Measurements from ENCODE around the gene GNG7.
"Not testable (repeated sequence)": the region's sequence is repeated elsewhere in the genome, so short reads cannot be mapped to it uniquely, and the experiment has no call there.

GNG7 gene

DNA sequence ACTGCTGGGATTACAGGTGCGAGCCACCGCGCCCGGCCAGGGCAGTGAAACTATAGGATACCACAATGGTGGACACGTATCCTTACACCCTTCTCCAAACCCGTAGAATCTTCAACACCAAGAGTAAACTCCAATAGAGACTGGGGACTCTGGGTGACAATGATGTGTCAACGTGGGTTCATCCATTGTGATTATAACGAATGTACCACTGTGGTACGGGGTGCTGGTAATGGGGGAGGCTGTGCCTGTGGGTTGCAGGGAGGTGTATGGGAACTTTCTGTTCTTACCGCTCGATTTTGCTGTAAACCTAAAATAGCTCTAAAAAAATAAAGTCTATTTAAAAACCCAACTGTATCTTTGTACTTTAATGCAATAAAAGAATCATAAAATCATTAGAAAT is 11.6 kb downstream of the GNG7 start:
- no peak overlapping the region for H3K27ac ChIP-seq
- TF ChIP-seq, protein P1, sequence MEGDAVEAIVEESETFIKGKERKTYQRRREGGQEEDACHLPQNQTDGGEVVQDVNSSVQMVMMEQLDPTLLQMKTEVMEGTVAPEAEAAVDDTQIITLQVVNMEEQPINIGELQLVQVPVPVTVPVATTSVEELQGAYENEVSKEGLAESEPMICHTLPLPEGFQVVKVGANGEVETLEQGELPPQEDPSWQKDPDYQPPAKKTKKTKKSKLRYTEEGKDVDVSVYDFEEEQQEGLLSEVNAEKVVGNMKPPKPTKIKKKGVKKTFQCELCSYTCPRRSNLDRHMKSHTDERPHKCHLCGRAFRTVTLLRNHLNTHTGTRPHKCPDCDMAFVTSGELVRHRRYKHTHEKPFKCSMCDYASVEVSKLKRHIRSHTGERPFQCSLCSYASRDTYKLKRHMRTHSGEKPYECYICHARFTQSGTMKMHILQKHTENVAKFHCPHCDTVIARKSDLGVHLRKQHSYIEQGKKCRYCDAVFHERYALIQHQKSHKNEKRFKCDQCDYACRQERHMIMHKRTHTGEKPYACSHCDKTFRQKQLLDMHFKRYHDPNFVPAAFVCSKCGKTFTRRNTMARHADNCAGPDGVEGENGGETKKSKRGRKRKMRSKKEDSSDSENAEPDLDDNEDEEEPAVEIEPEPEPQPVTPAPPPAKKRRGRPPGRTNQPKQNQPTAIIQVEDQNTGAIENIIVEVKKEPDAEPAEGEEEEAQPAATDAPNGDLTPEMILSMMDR (conservative IDR thresholded peaks at IDR 0.05), result no peak

DNA sequence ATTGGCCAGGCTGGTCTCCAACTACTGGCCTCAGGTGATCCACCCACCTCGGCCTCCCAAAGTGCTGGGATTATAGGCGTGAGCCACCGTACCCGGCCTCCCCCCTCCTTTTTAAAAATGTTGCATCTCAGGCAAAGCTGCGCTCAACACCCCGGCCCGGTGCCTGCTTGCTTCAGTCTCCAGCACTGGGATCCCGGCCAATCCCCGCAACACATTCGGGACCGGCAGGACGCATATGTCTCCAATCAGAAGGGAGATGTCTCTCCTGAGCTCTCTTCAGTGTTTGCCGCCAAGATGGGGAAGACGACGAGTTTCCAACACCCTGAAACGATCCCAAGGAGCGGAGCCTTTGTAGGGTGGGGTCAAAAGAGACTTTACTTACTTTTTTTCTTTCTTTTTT is 16.1 kb downstream of the GNG7 start:
- TF ChIP-seq, protein P1 (conservative IDR thresholded peaks at IDR 0.05), result no peak
- H3K27ac ChIP-seq, result no peak overlapping the region

DNA sequence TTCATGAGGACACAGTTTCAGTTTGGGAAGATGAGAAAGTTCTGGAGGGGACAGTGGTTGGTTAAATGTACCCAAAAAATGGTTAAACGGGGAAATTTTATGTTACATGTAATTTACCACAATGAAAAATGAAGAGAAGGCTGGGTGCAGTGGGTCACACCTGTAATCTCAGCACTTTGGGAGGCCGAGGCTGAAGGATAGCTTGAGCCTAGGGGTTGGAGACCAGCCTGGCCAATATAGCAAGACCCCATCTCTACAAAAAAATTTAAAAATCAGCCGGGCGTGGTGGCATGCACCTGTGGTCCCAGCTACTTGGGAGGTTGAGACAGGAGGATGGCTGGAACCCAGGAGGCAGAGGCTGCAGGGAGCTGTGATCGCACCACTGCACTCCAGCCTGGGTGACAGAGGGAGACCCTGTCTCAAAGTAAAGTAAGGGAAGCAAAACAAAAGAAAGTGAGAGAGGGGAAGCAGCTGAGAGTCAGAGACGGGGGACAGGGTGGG is 17.2 kb downstream of the GNG7 start:
- H3K27ac ChIP-seq, result no peak overlapping the region
- TF ChIP-seq, protein P1 (conservative IDR thresholded peaks at IDR 0.05), result no peak

DNA sequence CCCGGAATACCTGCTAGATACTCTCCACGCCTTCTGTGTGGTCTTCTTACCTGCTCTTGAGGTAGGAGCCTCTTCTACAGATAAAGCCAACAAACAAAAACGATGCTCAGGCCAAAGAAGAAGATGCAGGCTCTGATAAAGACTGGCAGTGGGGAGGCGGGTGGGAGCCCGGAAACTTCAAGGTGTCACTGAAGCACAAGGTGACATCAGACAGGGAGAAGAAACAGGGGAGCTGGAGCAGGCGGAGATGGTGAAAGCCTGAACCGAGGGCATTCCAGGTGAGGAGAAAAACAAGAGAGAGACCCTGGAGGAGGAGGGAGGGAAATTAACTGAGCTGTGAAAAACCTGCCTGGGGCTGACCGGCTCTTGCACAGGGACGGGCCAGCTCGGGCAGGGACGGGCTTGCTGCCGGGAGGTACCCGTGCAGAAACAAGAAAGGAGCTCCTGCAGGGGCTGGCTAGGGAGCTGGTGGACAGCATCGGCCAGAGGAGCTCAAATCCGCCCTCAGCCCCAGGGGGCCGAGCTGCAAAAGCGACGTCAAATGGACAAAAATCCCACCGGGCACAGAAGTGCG is 19.0 kb downstream of the GNG7 start:
- no peak overlapping the region for H3K27ac ChIP-seq
- TF ChIP-seq, protein P1 (conservative IDR thresholded peaks at IDR 0.05), result no peak

DNA sequence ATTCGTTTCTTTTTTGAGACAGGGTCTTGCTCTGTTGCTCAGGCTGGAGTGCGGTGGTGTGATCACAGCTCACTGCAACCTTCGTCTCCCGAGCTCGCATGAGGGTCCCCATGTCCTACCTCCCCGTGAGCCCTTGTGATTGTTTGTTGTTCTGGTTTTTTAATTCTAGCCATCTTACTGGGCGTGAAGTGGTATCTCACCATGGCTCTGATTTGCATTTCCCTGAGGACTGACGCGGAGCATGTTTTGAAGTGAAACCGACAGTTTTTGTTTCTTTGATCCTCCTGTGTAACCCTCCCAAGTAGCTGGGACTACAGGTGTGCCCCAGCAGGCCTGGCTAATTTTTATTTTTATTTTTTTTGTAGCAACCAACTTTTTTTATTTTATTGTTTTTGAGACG is 21.7 kb downstream of the GNG7 start:
- no peak overlapping the region for H3K27ac ChIP-seq
- TF ChIP-seq, protein P1 (conservative IDR thresholded peaks at IDR 0.05), result no peak

DNA sequence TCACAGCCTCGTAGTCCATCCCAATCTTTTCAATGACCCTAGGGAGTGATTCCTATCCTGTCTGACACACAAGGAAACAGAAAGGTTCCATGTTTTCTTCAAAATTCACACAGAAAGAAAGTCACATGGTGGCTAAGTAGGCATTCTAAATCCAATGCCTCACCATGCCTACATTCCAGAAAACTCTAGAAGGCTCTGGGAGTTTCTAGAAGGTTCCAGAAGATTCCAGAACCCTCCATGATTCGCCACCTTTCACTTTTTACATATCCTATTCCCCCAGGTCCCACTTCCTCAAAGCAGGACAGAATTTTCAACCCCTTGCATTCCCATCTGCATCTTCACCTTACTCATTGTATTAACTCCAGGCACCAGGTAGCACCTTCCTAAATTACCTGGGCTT is 23.1 kb downstream of the GNG7 start:
- TF ChIP-seq, protein P1 (conservative IDR thresholded peaks at IDR 0.05), result no peak
- H3K27ac ChIP-seq, result no peak overlapping the region

DNA sequence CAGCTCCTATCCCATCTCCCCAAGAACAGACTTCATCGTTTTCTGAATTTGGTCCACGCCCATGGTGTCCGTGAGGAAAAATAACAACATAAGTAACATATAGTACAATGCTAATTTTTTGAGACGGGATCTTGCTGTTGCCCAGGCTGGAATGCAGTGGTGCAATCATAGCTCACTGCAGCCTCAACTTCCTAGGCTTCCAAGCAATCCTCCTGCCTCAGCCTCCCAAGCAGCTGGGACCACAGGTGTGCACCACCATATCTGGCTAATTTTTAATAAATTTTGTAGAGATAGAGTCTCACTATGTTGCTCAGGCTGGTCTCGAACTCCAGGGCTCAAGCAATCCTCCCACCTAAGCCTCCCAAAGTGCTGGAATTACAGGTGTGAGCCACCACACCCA is 23.5 kb downstream of the GNG7 start:
- H3K27ac ChIP-seq, result not testable (repeated sequence)

DNA sequence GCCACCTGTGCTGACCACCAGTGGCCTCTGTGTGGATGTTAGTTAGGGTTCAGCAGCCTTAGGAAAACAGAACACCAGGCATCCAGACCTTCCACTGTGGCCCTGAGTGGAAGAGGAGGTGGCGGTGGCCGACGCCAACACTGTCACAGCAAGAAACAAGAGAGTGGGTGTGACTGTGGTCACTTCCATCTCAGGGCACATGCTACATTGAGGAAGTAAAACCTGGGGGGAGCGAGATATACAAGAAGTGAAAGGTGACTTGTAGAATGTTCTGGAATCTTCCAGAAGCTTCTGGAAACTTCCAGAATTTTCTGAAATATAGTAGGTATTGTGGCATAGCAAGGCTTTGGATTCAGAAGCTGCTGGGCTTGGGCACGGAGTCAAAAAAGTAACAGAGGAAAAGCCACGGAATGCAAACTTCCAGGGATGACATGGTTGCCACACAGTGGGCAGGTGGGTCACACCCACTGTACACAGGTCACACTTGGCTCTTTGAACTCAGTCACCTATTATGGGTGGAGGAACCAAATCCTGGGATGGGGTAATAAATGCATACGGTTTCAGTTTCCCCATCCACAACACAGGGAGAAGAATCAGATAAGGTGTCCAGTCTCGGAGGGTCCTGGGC is 24.3 kb downstream of the GNG7 start:
- no peak overlapping the region for H3K27ac ChIP-seq
- TF ChIP-seq, protein P1 (conservative IDR thresholded peaks at IDR 0.05), result no peak
